HG02678 (cell line): Measurements from ENCODE around the gene PLEKHG2.
A peak's percentile ranks its signal among the peaks of the same experiment; 100 is the strongest.

ENCODE experiments used
- ATAC-seq: cut with Tn5 transposase; IDR thresholded peaks from one replicate; pipeline ENCODE4 v1.9.1; 2021; ENCODE audit warnings: mild to moderate bottlenecking, moderate library complexity; ENCODE audit not compliant: unreplicated experiment

PLEKHG2 gene

DNA sequence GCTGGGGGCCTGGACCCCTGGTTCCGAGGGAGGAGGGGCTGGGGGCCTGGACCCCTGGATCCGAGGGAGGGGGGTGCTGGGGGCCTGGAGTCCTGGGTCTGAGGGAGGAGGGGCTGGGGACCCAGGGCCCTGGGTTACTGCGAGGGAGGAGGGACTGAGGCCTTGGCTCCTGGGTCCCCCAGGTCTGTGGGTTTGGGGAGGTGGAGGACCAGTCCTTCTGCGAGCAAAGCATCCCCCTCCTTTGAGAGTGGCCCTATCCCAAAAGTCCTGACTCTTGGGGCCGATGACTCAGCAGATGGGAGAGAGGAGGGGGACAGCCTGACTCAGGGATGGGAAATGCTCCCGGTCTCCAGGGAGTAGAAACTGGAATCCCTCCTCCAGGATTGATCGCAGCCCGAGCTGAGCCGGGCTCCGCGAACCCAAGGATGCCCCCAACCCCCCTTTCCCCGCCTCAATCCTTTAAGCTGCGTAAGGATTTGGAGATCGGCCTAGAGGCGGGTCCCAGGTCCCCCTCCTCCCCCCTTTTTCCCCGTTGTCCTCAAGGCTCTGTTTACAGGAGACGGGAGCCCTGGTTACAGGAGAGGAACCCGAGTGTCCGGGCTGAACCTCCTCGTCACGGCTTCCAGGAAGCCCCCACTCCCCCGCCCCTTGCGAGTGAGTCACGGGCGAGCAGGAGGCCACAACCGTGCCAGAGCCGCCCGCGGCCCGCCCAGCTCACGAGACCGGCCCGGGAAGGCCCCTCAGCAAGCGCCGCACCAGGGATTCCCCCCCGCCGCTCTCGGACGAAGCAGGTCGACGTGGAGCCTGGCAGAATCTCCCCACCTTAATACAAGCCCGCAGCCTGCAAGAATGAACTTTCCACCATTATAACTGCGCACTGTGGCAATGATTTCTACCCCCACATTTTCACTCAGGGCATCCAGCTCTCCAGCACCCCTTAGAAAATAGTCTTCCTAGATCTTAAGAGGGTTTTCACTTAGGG lies 8.8 kb upstream of the PLEKHG2 start:
- no peak for ATAC-seq

GRCh38 chr19:39405261-39405957 lies 7.1 kb upstream of the PLEKHG2 start:
- ATAC-seq = no peak

DNA sequence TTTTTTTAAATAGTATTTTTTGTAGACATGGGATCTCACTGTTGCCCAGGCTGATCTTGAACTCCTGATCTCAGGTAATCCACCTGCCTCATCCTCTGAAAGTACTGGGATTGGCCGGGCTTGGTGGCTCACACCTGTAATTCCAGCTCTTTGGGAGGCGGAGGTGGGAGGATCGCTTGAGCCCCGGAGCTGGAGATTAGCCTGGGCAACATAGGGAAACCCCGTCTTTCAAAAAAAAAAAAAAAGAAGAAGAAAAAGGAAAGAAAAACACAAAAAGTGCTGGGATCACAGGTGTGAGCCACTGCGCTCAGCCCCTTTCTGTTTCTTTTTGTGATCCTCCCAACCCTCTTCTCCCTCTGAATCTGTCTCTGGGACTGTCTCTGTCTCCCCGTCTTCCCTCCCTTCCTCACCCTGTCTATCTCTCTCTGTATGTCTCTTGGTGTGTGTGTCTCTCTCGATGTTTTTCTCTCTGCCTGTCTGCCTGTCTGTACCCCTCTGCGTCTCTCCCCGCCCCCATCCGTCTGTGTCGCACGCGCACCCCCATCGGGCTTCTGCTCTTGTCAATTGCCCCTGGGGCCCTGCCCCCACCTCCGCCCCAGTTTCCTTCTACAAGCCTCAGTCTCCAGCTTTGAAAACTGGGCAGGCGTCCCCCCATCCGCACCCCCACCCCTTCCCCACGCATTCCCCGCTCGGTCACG lies 6.4 kb upstream of the PLEKHG2 start:
- no peak for ATAC-seq

GRCh38 chr19:39406656-39407409 lies 5.6 kb upstream of the PLEKHG2 start, which contains the start of gene ZFP36:
TSS of gene ZFP36 (plus strand) at chr19:39406847. CDS start at chr19:39406905, 58 bp downstream.
- ATAC-seq = no peak

GRCh38 chr19:39407410-39407659 lies 5.1 kb upstream of the PLEKHG2 start:
- ATAC-seq = no peak

DNA sequence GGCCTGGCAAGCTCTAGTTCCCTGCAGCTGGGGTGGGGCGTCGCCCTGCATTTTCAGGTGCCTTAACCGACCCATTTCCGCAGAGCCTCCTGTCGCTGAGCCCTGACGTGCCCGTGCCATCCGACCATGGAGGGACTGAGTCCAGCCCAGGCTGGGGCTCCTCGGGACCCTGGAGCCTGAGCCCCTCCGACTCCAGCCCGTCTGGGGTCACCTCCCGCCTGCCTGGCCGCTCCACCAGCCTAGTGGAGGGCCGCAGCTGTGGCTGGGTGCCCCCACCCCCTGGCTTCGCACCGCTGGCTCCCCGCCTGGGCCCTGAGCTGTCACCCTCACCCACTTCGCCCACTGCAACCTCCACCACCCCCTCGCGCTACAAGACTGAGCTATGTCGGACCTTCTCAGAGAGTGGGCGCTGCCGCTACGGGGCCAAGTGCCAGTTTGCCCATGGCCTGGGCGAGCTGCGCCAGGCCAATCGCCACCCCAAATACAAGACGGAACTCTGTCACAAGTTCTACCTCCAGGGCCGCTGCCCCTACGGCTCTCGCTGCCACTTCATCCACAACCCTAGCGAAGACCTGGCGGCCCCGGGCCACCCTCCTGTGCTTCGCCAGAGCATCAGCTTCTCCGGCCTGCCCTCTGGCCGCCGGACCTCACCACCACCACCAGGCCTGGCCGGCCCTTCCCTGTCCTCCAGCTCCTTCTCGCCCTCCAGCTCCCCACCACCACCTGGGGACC lies 4.6 kb upstream of the PLEKHG2 start:
- no peak for ATAC-seq

GRCh38 chr19:39408392-39409207 lies 3.9 kb upstream of the PLEKHG2 start:
- no peak for ATAC-seq

DNA sequence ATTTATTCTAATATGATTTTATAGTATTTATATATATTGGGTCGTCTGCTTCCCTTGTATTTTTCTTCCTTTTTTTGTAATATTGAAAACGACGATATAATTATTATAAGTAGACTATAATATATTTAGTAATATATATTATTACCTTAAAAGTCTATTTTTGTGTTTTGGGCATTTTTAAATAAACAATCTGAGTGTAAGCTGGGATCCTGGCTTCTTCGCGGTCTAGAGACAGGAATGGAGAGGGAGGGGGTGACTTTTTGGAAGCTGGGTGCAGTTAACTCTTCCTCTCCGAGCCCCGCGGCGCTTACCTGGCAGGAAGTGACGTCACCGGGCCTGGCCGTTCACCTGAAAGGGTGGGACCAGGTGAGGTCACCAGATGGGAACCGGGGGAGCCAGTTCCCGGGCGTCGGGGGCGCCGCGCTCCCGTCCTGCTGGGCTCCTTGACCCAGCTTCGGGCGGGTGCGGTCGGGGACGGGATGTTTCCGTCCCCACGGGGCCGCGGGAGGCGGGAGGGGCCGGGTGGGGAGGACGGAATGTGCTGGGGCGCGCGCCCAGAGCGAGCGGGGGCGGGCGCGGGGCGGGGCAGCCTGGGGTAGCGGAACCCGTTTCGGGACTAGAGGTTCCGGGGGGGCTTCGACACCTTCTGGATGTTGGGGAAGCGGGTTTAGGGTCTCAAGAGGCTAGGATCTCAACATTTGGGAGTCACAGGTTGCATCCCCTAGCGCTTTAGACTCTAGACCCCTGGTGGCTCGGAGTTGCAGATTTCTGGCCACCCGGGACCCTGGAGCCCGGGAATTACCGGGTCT lies 3.1 kb upstream of the PLEKHG2 start:
- ATAC-seq = no peak

- ATAC-seq = no peak
These were observed 2.2 kb upstream of the PLEKHG2 start for GRCh38 chr19:39410017-39410830.

DNA sequence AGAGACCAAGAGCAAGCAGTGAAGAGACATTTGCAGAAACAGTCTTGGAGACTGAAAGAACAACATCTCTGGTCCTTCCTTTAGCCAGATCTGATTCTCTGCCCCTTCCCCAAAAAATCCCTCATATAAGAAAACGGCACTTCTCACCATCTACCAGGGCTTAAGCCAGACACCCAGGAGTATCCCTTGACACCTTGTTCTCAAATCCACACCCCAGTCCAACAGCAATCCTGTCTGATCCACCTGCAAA lies 1.7 kb upstream of the PLEKHG2 start:
- ATAC-seq = no peak

DNA sequence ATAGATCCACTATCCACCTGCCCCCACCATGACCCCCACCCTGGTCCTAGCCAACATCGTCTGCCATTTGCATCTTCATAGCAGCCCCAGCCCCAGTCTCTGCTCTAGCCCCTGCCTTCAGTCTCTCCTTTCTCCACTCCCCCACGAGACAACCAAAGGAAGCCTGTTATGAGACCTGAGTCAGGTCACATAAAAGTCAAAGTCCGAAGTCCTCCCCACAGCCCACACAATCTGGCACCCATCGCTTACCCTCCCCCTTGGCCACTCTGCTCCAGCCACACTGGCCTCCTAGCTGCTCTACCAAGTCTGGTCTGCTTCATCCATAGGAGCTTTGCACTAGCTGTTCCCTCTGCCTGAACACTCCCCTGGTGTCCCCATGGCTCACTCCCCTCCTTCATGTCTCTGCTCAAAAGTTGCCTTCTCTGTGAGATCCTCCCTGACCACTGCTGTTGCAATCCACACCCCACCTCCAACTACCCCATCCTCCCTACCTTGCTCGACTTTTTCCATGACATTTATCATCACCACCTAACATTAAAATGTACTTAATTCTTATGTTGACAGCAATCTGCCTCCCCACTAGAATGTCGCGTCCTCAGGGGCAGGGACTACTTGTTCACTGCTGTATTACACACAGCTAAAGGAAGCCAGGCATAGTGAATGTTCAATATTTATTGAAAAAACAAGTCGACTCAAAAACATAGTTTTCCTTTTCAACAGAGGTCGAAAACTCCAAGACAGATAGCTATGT lies 1.2 kb upstream of the PLEKHG2 start:
- ATAC-seq = no peak

DNA sequence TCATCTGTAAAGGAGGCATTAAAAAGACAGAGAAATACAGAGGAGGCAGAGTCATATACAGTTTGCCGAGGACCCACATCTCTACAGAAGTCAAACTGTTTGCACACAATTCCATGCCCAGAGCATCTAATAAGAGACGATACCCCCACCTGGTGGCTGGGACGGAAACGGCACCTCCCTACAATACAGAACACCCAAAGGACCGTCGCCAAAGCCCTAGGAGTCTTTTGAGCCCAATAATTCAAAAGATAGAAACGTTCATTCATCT lies 703 bp upstream of the PLEKHG2 start:
- ATAC-seq = peak; percentile 22

- ATAC-seq = no peak
These were observed 400 bp downstream of the PLEKHG2 start for GRCh38 chr19:39412867-39413271.

- ATAC-seq = no peak
These were observed 922 bp downstream of the PLEKHG2 start for GRCh38 chr19:39413272-39413910.

GRCh38 chr19:39413911-39414608 lies 1.6 kb downstream of the PLEKHG2 start:
- ATAC-seq = no peak
